Tibial nerve (tissue), 4 donors: ENCODE data around the gene ISLR.

Experiments used
- CTCF ChIP-seq, 5 experiments: fragments of 200-600 bp in 3 of 5; fragments of 450-650 bp in 2 of 5; sonication (generic) in 3 of 5; IDR thresholded peaks; one replicate each; pipeline ENCODE4 v1.5.1; 2016 to 2019; ENCODE audit warnings: antibody characterized with exemption in 5 of 5, mild to moderate bottlenecking in 3 of 5, moderate library complexity in 2 of 5
- EP300 ChIP-seq, 2 donors: sonication (generic); formaldehyde crosslinking; IDR thresholded peaks; one replicate each; pipeline ENCODE4 v1.6.1; 2017; ENCODE audit warnings: antibody characterized with exemption in 2 of 2, mild to moderate bottlenecking in 1 of 2
- POLR2A ChIP-seq, 2 donors: fragments of 450-650 bp; IDR thresholded peaks; one replicate each; pipeline ENCODE4 v1.6.1; 2017; ENCODE audit warnings: antibody characterized with exemption in 2 of 2, mild to moderate bottlenecking in 2 of 2, moderate library complexity in 2 of 2

- TF ChIP-seq CTCF (IDR thresholded peaks at IDR 0.05) (no peak), EP300 (IDR thresholded peaks at IDR 0.05) (no peak), POLR2A (IDR thresholded peaks at IDR 0.05) (no peak)
These were observed 28.4 kb downstream of the ISLR start for GRCh38 chr15:74201710-74202420.
